GM23338 (cell line): ENCODE results near the gene PNPO. TPM values are rescaled to one million over a fixed set of nuclear protein-coding genes. Genes with fewer than 3 reads are reported as not detected.

Experiments used
- ATAC-seq: fragments of 200-7000 bp; cut with Tn5 transposase; 3 replicates; pipeline ENCODE4 v1.9.1; 2020
- DNase-seq: peaks from one replicate; pipeline ENCODE4 v3.0.0-alpha.2; 2015; ENCODE audit warnings: low spot score
- H2AFZ ChIP-seq: fragments of 200-600 bp; sonication (generic); 2 replicates; pipeline ENCODE4 v1.8.0; 2016; ENCODE audit warnings: antibody characterized with exemption, mild to moderate bottlenecking, moderate library complexity
- H3F3A ChIP-seq: fragments of 200-600 bp; sonication (generic); replicated peaks from 2 replicates; pipeline ENCODE4 v1.8.0; 2017; ENCODE audit warnings: antibody characterized with exemption, mixed run types, low read depth
- H3K27ac ChIP-seq: fragments of 200-600 bp; sonication (generic); 2 replicates; pipeline ENCODE4 v1.6.1; 2016; ENCODE audit warnings: low read depth
- H3K27me3 ChIP-seq: fragments of 200-600 bp; sonication (generic); 2 replicates; pipeline ENCODE4 v1.8.0; 2016; ENCODE audit warnings: mild to moderate bottlenecking, mixed run types, moderate library complexity; ENCODE audit not compliant: insufficient read depth
- H3K36me3 ChIP-seq: fragments of 200-600 bp; sonication (generic); 2 replicates; pipeline ENCODE4 v1.8.0; 2016; ENCODE audit warnings: mild to moderate bottlenecking; ENCODE audit not compliant: insufficient read depth
- H3K4me1 ChIP-seq: fragments of 200-600 bp; sonication (generic); 2 replicates; pipeline ENCODE4 v1.8.0; 2016; ENCODE audit warnings: mild to moderate bottlenecking, moderate library complexity; ENCODE audit not compliant: insufficient read depth
- H3K4me2 ChIP-seq: fragments of 200-600 bp; sonication (generic); 2 replicates; pipeline ENCODE4 v1.7.1; 2017; ENCODE audit warnings: mixed run types
- H3K4me3 ChIP-seq: fragments of 200-600 bp; sonication (generic); 2 replicates; pipeline ENCODE4 v1.6.1; 2016; ENCODE audit warnings: mixed run types
- H3K79me2 ChIP-seq: fragments of 200-600 bp; sonication (generic); replicated peaks from 2 replicates; pipeline ENCODE4 v1.8.0; 2017; ENCODE audit warnings: mild to moderate bottlenecking; ENCODE audit not compliant: insufficient read depth
- H3K9me2 ChIP-seq: fragments of 200-600 bp; sonication (generic); 2 replicates; pipeline ENCODE4 v1.8.0; 2017; ENCODE audit not compliant: insufficient read depth
- H4K20me1 ChIP-seq: fragments of 200-600 bp; sonication (generic); replicated peaks from 2 replicates; pipeline ENCODE4 v1.8.0; 2017; ENCODE audit warnings: mild to moderate bottlenecking; ENCODE audit not compliant: insufficient read depth
- H3K27ac Mint-ChIP-seq: 2 replicates; pipeline ENCODE4 v1.8.0; 2020; ENCODE audit warnings: inconsistent platforms, mild to moderate bottlenecking, moderate library complexity, mixed read lengths
- H3K27me3 Mint-ChIP-seq: 3 replicates; pipeline ENCODE4 v1.8.0; 2022; ENCODE audit warnings: low read depth, mild to moderate bottlenecking, moderate library complexity, mixed read lengths, inconsistent platforms; ENCODE audit not compliant: insufficient read depth, poor library complexity
- H3K36me3 Mint-ChIP-seq: 3 replicates; pipeline ENCODE4 v1.8.0; 2021; ENCODE audit warnings: low read depth, mild to moderate bottlenecking, inconsistent platforms, moderate library complexity, mixed read lengths
- H3K4me1 Mint-ChIP-seq: 3 replicates; pipeline ENCODE4 v1.8.0; 2020; ENCODE audit warnings: mild to moderate bottlenecking, inconsistent platforms, mixed read lengths
- H3K4me3 Mint-ChIP-seq: 3 replicates; pipeline ENCODE4 v1.8.0; 2021; ENCODE audit warnings: moderate library complexity, mild to moderate bottlenecking, inconsistent platforms, mixed read lengths
- H3K9me3 Mint-ChIP-seq: 3 replicates; pipeline ENCODE4 v1.8.0; 2020; ENCODE audit warnings: moderate library complexity, mild to moderate bottlenecking, inconsistent platforms, mixed read lengths
- CREB1 ChIP-seq: fragments of 250-450 bp; sonication (Bioruptor Pico); IDR thresholded peaks from 2 replicates; pipeline ENCODE4 v1.5.0; 2020; ENCODE audit warnings: low read depth, mild to moderate bottlenecking, moderate library complexity
- EZH2 ChIP-seq: fragments of 200-600 bp; sonication (generic); IDR thresholded peaks from one replicate; pipeline ENCODE4 v1.8.0; 2017; ENCODE audit warnings: antibody characterized with exemption, mild to moderate bottlenecking, low read depth; ENCODE audit not compliant: unreplicated experiment
- EZH2phosphoT487 ChIP-seq: fragments of 200-600 bp; sonication (generic); IDR thresholded peaks from one replicate; pipeline ENCODE4 v1.8.1; 2018; ENCODE audit warnings: antibody characterized with exemption; ENCODE audit not compliant: unreplicated experiment
- JUNB ChIP-seq: IDR thresholded peaks from one replicate; pipeline ENCODE4 v1.6.1; 2016; ENCODE audit warnings: antibody characterized with exemption; ENCODE audit not compliant: unreplicated experiment
- NANOG ChIP-seq: IDR thresholded peaks from 2 replicates; pipeline ENCODE4 v1.6.1; 2016; ENCODE audit warnings: antibody characterized with exemption, borderline replicate concordance
- POLR2AphosphoS5 ChIP-seq: IDR thresholded peaks from 2 replicates; pipeline ENCODE4 v1.6.1; 2016; ENCODE audit warnings: antibody characterized with exemption, low read depth
- STAT1 ChIP-seq: IDR thresholded peaks from one replicate; pipeline ENCODE4 v1.6.1; 2016; ENCODE audit warnings: antibody characterized with exemption; ENCODE audit not compliant: unreplicated experiment
- ZNF331 ChIP-seq: fragments of 250-450 bp; sonication (Bioruptor Pico); IDR thresholded peaks from 2 replicates; pipeline ENCODE4 v1.5.0; 2020; ENCODE audit warnings: low read depth, mild to moderate bottlenecking, moderate library complexity
- long read RNA-seq: library from polyadenylated mRNA; unstranded; transcript quantifications from one replicate; pipeline ENCODE4 v2.0.0, GENCODE V29; 2020; ENCODE audit not compliant: unreplicated experiment
- polyA plus RNA-seq: library from polyadenylated mRNA; unstranded; fragments of >200 nt; fragmentation: Nextera tagmentation; extraction: Ambion mirVana; gene quantifications from 2 replicates; pipeline ENCODE4 v1.2.1, GENCODE V29; 2016
- total RNA-seq: library from RNA; depleted of rRNA; stranded (reverse); fragments of >200 nt; shearing (Covaris generic); gene quantifications from 2 replicates; pipeline ENCODE4 v1.2.3, GENCODE V29; 2014; rRNA removed
- TF ChIP-seq, protein P1 (sequence below), 2 experiments: fragments of 200-600 bp in 1 of 2; sonication (generic) in 1 of 2; conservative IDR thresholded peaks; 2 replicates each; pipeline versions ENCODE4 v1.5.1 to v1.6.1; 2016 to 2017; ENCODE audit warnings: antibody characterized with exemption in 2 of 2, low read depth in 2 of 2, mild to moderate bottlenecking in 2 of 2, moderate library complexity in 1 of 2

PNPO gene
- total RNA-seq (12.7 and 21.8 TPM in 2 replicates), polyA plus RNA-seq (3.9 and 5.0 TPM in 2 replicates)
- long read RNA-seq, partial matches to known transcripts = 1 of 2 reads
- long read RNA-seq, other reads (novel, unspliced or antisense) = 0 of 2 reads

DNA sequence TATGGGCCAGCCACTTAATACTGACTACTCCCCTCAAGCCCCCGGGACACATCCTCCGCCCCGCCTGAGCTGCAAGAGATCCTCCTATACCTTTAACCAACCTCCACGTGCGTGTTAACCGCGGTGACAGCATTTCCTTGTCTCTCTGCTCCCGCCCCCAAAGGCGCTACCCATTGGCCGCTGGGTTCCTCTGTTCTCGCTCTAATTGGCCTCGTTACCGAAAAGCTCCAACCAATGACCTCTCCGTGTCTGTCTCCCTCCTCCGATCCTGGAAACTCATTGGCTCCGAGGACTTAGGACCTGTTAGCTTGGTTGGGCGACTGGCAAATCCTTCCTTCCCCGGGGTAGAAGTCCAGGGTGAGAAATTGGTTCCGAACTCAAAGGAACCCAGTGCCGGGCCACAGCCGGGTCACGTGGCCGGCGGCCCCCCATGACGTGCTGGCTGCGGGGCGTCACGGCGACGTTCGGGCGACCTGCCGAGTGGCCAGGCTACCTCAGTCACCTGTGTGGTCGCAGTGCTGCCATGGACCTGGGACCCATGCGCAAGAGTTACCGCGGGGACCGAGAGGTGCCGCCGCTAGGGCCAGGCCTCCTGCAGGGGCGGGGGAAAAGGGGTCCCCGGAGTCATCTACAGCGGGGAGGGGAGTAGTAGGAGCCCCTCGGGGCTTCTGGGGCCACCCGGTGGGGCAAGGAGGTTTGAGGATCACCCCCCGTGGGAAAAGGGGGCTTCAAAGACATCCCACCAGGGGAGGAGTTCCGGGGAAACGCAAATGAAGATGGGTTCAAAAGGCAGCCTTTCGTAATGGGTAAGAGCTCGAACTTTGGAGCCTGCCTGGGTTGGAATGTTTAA lies at the start of gene PNPO:
Gene PNPO, plus strand, starts transcription at position 326 of the 850 bp plus-strand sequence. Its CDS starts 105 bp downstream, at position 431.
- DNase-seq = peak; percentile 98
- Mint-ChIP-seq H3K9me3 (peaks cover 13% of the 10 kb centered on the region; the same call in 2 of the 3 replicates), H3K4me1 (peaks cover 10% of the 10 kb centered on the region), H3K27ac (no peak within 1 kb of the TSS), H3K4me3 (peak within 1 kb of the TSS; percentile 81), H3K36me3 (peaks cover 12% of the 10 kb centered on the region; the same call in 2 of the 3 replicates), H3K27me3 (peaks cover 34% of the 10 kb centered on the region)
- H3K4me1 ChIP-seq = peaks cover 9% of the 10 kb centered on the region; the same call in 1 of the 2 replicates
- H2AFZ ChIP-seq = peak within 1 kb of the TSS; percentile 63
- H3K36me3 ChIP-seq = no peaks in the 10 kb centered on the region
- peak within 1 kb of the TSS; percentile 93 for H3K4me2 ChIP-seq
- ATAC-seq = peak; percentile 99
- no peaks in the 10 kb centered on the region for H3F3A ChIP-seq
- TF ChIP-seq, protein P1, sequence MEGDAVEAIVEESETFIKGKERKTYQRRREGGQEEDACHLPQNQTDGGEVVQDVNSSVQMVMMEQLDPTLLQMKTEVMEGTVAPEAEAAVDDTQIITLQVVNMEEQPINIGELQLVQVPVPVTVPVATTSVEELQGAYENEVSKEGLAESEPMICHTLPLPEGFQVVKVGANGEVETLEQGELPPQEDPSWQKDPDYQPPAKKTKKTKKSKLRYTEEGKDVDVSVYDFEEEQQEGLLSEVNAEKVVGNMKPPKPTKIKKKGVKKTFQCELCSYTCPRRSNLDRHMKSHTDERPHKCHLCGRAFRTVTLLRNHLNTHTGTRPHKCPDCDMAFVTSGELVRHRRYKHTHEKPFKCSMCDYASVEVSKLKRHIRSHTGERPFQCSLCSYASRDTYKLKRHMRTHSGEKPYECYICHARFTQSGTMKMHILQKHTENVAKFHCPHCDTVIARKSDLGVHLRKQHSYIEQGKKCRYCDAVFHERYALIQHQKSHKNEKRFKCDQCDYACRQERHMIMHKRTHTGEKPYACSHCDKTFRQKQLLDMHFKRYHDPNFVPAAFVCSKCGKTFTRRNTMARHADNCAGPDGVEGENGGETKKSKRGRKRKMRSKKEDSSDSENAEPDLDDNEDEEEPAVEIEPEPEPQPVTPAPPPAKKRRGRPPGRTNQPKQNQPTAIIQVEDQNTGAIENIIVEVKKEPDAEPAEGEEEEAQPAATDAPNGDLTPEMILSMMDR (conservative IDR thresholded peaks at IDR 0.05; ENCODE audit: low read depth in 2 of 2) = no peak
- TF ChIP-seq STAT1 = no peak
- TF ChIP-seq ZNF331 = no peak
- TF ChIP-seq JUNB = no peak
- no peak for TF ChIP-seq EZH2
- no peak for TF ChIP-seq EZH2phosphoT487
- 0 out of 2 replicates have a peak, but pooled peaks have one; percentile 6 for TF ChIP-seq CREB1 (CRISPR knock-in tag)
- TF ChIP-seq NANOG = no peak
- TF ChIP-seq POLR2AphosphoS5 = peak; percentile 62
- H3K4me3 ChIP-seq = peak within 1 kb of the TSS; percentile 56
- no peaks in the 10 kb centered on the region for H3K79me2 ChIP-seq
- no peaks in the 10 kb centered on the region for H4K20me1 ChIP-seq
- peaks cover 4% of the 10 kb centered on the region; the same call in 1 of the 2 replicates for H3K9me2 ChIP-seq
- H3K27me3 ChIP-seq = peaks cover 18% of the 10 kb centered on the region
- no peak within 1 kb of the TSS for H3K27ac ChIP-seq

DNA sequence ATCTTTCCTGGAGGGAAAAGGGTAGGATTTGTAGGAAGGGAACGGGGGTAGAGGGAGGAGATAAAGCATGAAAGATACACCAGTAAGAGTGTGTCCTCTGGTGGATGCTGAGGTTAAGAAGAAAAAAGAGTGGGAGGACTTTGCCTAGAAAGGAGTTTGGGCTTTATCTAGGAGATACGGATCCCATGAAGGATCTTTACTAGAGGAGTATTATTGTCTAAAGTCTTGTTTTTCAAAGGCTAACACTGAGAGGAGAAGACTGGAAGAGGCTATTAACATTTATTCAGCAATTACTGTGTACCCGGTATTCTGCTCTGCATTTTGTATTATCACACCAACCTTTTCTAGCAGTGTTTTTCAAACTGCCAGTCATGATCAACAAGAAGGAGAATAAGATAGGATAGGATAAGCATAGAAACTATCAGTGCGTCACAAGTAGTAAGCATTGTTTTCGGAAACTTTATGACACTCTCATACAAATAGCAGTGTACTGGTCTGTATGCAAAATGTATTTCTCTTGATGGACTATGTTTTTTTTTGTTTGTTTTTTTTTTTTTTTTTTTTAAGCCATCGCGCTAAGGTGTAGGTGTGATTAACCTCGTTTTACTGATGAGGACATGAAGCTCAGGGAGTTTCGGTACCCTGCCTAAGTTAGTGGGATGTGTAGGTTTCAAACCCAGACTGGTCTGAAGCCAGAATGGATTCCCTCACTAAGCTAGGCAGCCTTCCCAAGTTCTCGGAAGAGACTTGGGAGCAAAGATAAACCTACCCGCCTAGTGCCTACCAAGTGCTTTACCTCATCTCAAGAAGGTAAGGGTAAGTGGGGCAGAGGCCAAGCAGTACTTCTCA lies 46.6 kb upstream of the PNPO start:
- DNase-seq = peak; percentile 28
- H3K27me3 Mint-ChIP-seq = peaks cover 17% of the 10 kb centered on the region
- H3K4me1 Mint-ChIP-seq = peaks cover 27% of the 10 kb centered on the region
- Histone ChIP-seq H3K36me3 (no peaks in the 10 kb centered on the region), H3K4me3 (peak overlapping the region; percentile 61), H4K20me1 (no peaks in the 10 kb centered on the region), H3K4me1 (peaks cover 16% of the 10 kb centered on the region), H3K27ac (0 out of 2 replicates have a peak overlapping the region, but pooled peaks have one; percentile 22), H3K27me3 (no peaks in the 10 kb centered on the region), H3K9me2 (no peaks in the 10 kb centered on the region), H3F3A (no peaks in the 10 kb centered on the region), H3K79me2 (peaks cover 17% of the 10 kb centered on the region), H3K4me2 (peak overlapping the region; percentile 89), H2AFZ (peak overlapping the region; percentile 68)
- ATAC-seq = no peak
- H3K36me3 Mint-ChIP-seq = no peaks in the 10 kb centered on the region; the same call in 2 of the 3 replicates
- H3K4me3 Mint-ChIP-seq = peak overlapping the region; percentile 96
- H3K27ac Mint-ChIP-seq = peak overlapping the region; percentile 96
- H3K9me3 Mint-ChIP-seq = no peaks in the 10 kb centered on the region; the same call in 2 of the 3 replicates
- no peak for TF ChIP-seq ZNF331
- TF ChIP-seq, protein P1 (conservative IDR thresholded peaks at IDR 0.05; ENCODE audit: low read depth in 2 of 2) = peak in 1 of 2 experiments; percentile 26; a peak in 1 of 4 replicates
